ENCODE measurements around the gene IFNLR1. TPM values are rescaled to one million over a fixed set of nuclear protein-coding genes. Genes with fewer than 3 reads are reported as not detected.

IFNLR1 gene
- total RNA-seq, 1 donor from 2014 or later = 11.1 TPM

GRCh38 chr1:24136956-24137539, 50.0 kb downstream of the IFNLR1 start:
- DNase-seq = peak; percentile 44
- no peaks in the 10 kb centered on the region for H3K9me3 ChIP-seq
- ATAC-seq = no peak

GRCh38 chr1:24134376-24134775, 52.7 kb downstream of the IFNLR1 start:
- intact Hi-C loops (cut with DNase I) = no loop called here
- Histone ChIP-seq H3K27ac (no peak overlapping the region), H3K36me3 (no peaks in the 10 kb centered on the region), H3K4me1 (no peaks in the 10 kb centered on the region), H3K9me3 (no peaks in the 10 kb centered on the region), H3K4me3 (no peak overlapping the region), H3K27me3 (no peaks in the 10 kb centered on the region)
- ATAC-seq = no peak
- DNase-seq = peak; percentile 5
- TF ChIP-seq CTCF (IDR thresholded peaks at IDR 0.05) = no peak

More at GRCh38 chr1:24136956-24137539, 50.0 kb downstream of the IFNLR1 start:
- TF ChIP-seq CTCF (IDR thresholded peaks at IDR 0.05) = no peak
- Histone ChIP-seq H3K4me3 (no peak overlapping the region), H3K36me3 (no peaks in the 10 kb centered on the region), H3K4me1 (no peaks in the 10 kb centered on the region), H3K27ac (no peak overlapping the region), H3K27me3 (no peaks in the 10 kb centered on the region)
- intact Hi-C loops (cut with DNase I) = no loop called here

GRCh38 chr1:24133819-24134218, 53.3 kb downstream of the IFNLR1 start:
- no peak for DNase-seq
- intact Hi-C loops (cut with DNase I) = no loop called here
- no peaks in the 10 kb centered on the region for H3K4me1 ChIP-seq
- H3K36me3 ChIP-seq = no peaks in the 10 kb centered on the region
- H3K27me3 ChIP-seq = no peaks in the 10 kb centered on the region
- no peak for TF ChIP-seq CTCF (IDR thresholded peaks at IDR 0.05)
- no peaks in the 10 kb centered on the region for H3K9me3 ChIP-seq
- H3K27ac ChIP-seq = no peak overlapping the region
- H3K4me3 ChIP-seq = no peak overlapping the region
- ATAC-seq = no peak

GRCh38 chr1:24130385-24130784, 56.7 kb downstream of the IFNLR1 start:
- DNase-seq (no peak), ATAC-seq (no peak)
- no peak for TF ChIP-seq CTCF (IDR thresholded peaks at IDR 0.05)
- intact Hi-C loops (cut with DNase I) = no loop called here
- Histone ChIP-seq H3K4me3 (no peak overlapping the region), H3K36me3 (no peaks in the 10 kb centered on the region), H3K4me1 (no peaks in the 10 kb centered on the region), H3K9me3 (no peaks in the 10 kb centered on the region), H3K27me3 (no peaks in the 10 kb centered on the region), H3K27ac (no peak overlapping the region)

- Histone ChIP-seq H3K4me1 (no peaks in the 10 kb centered on the region), H3K4me3 (no peak overlapping the region), H3K36me3 (no peaks in the 10 kb centered on the region), H3K27me3 (no peaks in the 10 kb centered on the region), H3K27ac (no peak overlapping the region), H3K9me3 (no peaks in the 10 kb centered on the region)
- TF ChIP-seq CTCF (IDR thresholded peaks at IDR 0.05) = no peak
- DNase-seq = peak; percentile 6
- intact Hi-C loops (cut with DNase I) = no loop called here
- ATAC-seq = no peak
Measured at GRCh38 chr1:24127801-24128363, 59.2 kb downstream of the IFNLR1 start.
